ENCODE results near the gene NFASC. TPM values are rescaled to one million over a fixed set of nuclear protein-coding genes. Genes with fewer than 3 reads are reported as not detected.

NFASC gene
- total RNA-seq, 4 donors from 2014 or later: 10.3 to 18.4 (median 10.9) TPM

DNA sequence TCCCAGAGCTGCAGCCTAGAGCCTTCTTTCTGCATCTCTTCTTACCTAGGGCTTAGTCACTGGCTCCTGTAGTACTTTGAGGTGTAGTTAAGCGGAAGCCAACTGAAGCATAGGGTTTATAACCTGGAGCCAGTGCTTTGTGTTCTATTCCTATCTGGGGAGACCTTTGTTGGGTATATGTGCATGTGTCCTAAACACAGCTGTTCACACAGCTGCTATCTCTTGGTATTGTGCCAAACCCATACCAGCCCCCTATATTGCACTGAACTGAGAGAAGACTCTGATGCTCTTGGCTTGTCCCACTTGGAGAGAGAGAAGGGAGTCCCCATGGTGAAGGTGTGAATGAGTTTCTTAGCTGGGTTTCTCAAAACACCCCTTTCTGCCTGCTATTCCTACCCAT lies 17.2 kb upstream of the NFASC start:
- ATAC-seq (ENCODE audit: low FRiP score): no peak
- TF ChIP-seq, protein P1, sequence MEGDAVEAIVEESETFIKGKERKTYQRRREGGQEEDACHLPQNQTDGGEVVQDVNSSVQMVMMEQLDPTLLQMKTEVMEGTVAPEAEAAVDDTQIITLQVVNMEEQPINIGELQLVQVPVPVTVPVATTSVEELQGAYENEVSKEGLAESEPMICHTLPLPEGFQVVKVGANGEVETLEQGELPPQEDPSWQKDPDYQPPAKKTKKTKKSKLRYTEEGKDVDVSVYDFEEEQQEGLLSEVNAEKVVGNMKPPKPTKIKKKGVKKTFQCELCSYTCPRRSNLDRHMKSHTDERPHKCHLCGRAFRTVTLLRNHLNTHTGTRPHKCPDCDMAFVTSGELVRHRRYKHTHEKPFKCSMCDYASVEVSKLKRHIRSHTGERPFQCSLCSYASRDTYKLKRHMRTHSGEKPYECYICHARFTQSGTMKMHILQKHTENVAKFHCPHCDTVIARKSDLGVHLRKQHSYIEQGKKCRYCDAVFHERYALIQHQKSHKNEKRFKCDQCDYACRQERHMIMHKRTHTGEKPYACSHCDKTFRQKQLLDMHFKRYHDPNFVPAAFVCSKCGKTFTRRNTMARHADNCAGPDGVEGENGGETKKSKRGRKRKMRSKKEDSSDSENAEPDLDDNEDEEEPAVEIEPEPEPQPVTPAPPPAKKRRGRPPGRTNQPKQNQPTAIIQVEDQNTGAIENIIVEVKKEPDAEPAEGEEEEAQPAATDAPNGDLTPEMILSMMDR (IDR thresholded peaks at IDR 0.05): no peak
- no peak for DNase-seq (ENCODE audit: low spot score)

DNA sequence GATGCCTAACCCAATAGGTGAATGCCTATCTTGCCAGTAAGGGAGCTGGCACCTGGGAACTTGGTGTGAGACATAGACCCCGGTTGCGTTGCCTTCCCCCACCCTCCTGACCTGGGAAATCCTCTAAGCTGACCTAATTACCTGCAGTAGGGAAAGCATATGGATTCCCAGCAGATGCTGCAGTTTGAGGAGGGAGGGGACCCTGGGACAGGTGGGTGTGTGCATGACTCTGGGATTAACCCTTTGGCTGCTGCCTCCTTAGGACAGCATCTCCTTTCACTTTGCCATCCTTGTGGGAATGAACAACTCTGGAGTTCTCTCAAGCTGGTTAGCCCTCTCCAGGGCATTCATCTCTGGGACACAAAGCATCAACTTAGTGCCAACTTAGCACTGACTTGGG lies 16.4 kb upstream of the NFASC start:
- DNase-seq (ENCODE audit: low spot score) (no peak), ATAC-seq (ENCODE audit: low FRiP score) (no peak)
- TF ChIP-seq, protein P1 (IDR thresholded peaks at IDR 0.05): no peak

DNA sequence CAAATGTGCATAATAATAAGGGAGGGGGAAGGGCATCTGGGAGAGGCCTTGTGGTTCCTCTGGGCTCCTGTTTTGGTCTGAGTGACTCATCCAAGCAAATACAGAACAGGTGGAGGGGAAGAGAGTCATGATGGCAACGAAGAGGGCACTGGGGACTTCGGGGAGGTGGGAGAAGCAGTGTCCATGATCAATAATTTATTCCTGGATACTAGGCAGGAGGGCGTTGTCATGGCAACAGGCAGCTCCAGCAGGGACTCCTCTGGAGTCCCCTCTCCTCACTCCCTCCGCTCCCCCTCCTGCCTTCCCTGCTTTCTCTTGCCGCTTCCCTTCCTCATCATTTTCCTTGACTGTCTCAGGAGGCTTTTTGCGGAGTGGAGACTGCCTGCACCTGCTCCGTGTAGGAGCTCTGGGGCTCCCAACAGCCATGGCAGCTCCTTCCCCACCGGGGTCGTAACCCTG lies 12.3 kb upstream of the NFASC start:
- ATAC-seq (ENCODE audit: low FRiP score) (no peak), DNase-seq (ENCODE audit: low spot score) (no peak)
- TF ChIP-seq, protein P1 (IDR thresholded peaks at IDR 0.05): no peak

DNA sequence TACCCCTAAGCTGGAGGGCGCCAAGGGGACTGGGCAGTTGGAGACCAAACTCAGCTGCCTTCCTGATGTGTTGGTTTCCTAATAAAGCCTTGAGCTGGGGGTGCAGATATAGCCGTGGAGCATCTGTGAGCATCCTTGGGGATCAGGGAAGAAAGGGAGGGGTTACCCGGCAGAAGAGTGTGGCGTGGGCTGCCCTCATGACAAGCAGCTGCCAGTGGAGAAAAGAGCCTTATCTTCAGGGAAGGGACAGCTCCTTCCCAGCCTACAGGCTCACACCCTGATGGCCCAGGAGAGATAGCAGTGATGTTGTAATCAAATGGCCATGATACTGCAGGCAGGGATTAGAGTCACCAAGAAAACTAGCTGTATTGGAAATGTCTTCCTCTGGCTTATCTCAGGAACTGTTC lies 10.8 kb upstream of the NFASC start:
- DNase-seq (ENCODE audit: low spot score): no peak
- no peak for ATAC-seq (ENCODE audit: low FRiP score)
- TF ChIP-seq, protein P1 (IDR thresholded peaks at IDR 0.05): no peak

DNA sequence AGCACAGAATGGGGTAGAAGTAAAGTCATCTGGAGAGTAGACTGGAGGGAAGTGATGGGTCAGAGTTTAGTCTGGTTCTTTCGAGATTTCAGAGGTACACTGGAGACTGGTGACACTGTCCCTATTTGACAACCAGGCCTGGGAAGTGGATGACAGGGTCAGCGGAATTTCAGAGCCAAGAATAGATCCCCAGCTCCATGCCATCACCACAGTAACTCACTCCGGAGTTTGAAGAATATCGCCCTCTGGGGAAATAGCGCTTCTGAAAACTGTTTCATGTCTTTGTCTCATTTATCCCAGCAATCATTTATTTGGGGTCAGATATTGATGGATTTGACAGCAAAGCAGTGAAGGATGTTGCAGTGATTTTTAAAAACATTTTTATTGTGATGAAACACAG lies 7.6 kb upstream of the NFASC start:
- TF ChIP-seq, protein P1 (IDR thresholded peaks at IDR 0.05): no peak
- ATAC-seq (ENCODE audit: low FRiP score): no peak
- no peak for DNase-seq (ENCODE audit: low spot score)

DNA sequence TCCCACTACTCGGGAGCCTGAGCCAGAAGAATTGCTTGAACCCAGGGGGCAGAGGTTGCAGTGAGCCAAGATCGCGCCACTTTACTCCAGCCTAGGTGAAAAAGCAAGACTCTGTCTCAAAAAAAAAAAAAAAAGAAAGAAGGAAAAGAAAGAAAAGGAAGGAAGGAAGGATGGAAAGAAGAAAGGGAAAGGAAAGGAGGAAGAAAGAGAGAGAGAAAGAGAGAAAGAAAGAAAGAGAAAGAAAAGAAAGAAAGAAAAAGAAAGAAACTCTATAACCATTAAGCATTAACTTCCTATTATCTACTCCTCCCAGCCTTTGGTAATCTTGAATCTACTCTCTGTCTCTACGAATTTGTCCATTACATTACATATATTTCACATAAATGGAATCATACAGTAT lies 6.9 kb upstream of the NFASC start:
- TF ChIP-seq, protein P1 (IDR thresholded peaks at IDR 0.05): no peak
- DNase-seq (ENCODE audit: low spot score) (no peak), ATAC-seq (ENCODE audit: low FRiP score) (no peak)

DNA sequence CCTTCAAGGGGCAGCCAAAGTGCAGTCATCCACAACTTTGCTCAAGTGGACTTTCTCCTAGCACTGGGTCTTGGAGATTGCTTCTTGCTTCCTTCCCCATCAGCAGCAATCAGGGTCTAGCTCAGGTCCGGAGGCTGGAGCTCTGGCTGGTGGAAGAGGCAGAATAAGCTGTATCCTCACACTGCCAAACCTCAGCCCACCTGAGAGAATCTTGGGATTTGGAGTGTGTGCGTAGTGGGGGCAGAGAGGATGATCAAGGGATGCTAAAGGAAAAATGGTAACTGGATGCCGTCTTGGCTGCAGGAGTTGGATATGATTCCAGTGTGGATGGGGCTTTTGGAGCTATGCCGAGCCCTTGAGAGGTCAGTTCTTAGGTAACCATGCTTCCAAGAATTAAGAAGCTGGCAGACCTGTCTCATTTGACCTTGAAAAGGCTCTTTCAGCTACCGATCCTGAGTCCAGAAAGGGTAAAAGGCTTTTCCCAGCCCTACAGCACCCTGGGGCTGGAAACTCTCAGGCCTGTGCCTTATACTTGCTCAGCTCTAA lies 4.5 kb upstream of the NFASC start:
- TF ChIP-seq, protein P1 (IDR thresholded peaks at IDR 0.05): no peak
- no peak for ATAC-seq (ENCODE audit: low FRiP score)
- DNase-seq (ENCODE audit: low spot score): no peak
